Kidney (tissue), 14 donors: ENCODE measurements around the gene RAPGEF1. TPM values are rescaled to one million over a fixed set of nuclear protein-coding genes. Genes with fewer than 3 reads are reported as not detected.

Experiments used
- DNase-seq, 5 donors: peaks; one replicate each; pipeline ENCODE4 v3.0.0-alpha.2; 2013 to 2020
- FAIRE-seq: peaks from 2 replicates; lab custom pipeline; 2012; peaks lifted over from hg19 to GRCh38; lab: Jason Lieb, UNC
- H3K27ac ChIP-seq, 2 donors: one replicate each; pipeline ENCODE4 v1.7.0; 2013; ENCODE audit warnings: low read depth in 2 of 2, low read length in 2 of 2, inconsistent platforms in 1 of 2
- H3K27me3 ChIP-seq: one replicate; pipeline ENCODE4 v1.7.1; 2013; ENCODE audit warnings: low read length, inconsistent platforms; ENCODE audit not compliant: control insufficient read depth, insufficient read depth
- H3K36me3 ChIP-seq, 3 donors: one replicate each; pipeline versions ENCODE4 v1.7.0 to v1.7.1; 2013; ENCODE audit warnings: low read length in 3 of 3, control low read depth in 1 of 3, inconsistent platforms in 1 of 3; ENCODE audit not compliant: insufficient read depth in 3 of 3, control insufficient read depth in 2 of 3
- H3K4me1 ChIP-seq, 3 donors: one replicate each; pipeline versions ENCODE4 v1.7.0 to v1.7.1; 2013; ENCODE audit warnings: low read length in 3 of 3, inconsistent platforms in 1 of 3, low read depth in 1 of 3; ENCODE audit not compliant: control insufficient read depth in 2 of 3, insufficient read depth in 2 of 3
- H3K4me3 ChIP-seq, 3 donors: one replicate each; pipeline versions ENCODE4 v1.7.0 to v1.8.1; 2013; ENCODE audit warnings: low read length in 3 of 3, control low read depth in 1 of 3, inconsistent platforms in 1 of 3
- H3K9ac ChIP-seq, 3 donors: one replicate each; pipeline versions ENCODE4 v1.7.0 to v1.7.1; 2013; ENCODE audit warnings: low read length in 3 of 3, control low read depth in 1 of 3, inconsistent platforms in 1 of 3
- H3K9me3 ChIP-seq, 3 donors: one replicate each; pipeline versions ENCODE4 v1.7.0 to v1.7.1; 2013; ENCODE audit warnings: low read length in 3 of 3, control low read depth in 1 of 3, inconsistent platforms in 1 of 3; ENCODE audit not compliant: control insufficient read depth in 2 of 3, insufficient read depth in 1 of 3
- CTCF ChIP-seq: IDR thresholded peaks from 3 replicates; pipeline ENCODE4 v1.5.1; 2012; ENCODE audit warnings: mild to moderate bottlenecking, moderate library complexity, borderline replicate concordance; ENCODE audit not compliant: insufficient read depth; ENCODE audit errors: extremely low read depth
- intact Hi-C: fragments of 100-400 bp; cut with DNase I; formaldehyde crosslinking; loops from one replicate; pipeline ENCODE4 v1.11.1; 2022
- polyA plus RNA-seq: library from polyadenylated mRNA; stranded (reverse); fragments of 350-450 nt; fragmentation: Illumina TruSeq; extraction: RNeasy Lipid Tissue Mini Kit (QIAGEN cat#74804); gene quantifications from one replicate; pipeline ENCODE4 v1.2.3, GENCODE V29; 2014; ENCODE audit warnings: low read depth, low replicate concordance; ENCODE audit not compliant: insufficient read depth
- total RNA-seq: library from RNA; stranded (reverse); fragmentation: NEBNext Ultra II Directional; extraction: Animal tissue kit (Norgen Biotek cat#: 25700); gene quantifications from one replicate; pipeline ENCODE4 v1.2.1, GENCODE V29; 2021
- donor health status: control.
- donor health status: control.
- donor health status: control.
- donor health status: control.
- donor health status: control.
- donor health status: DM: yes; HTN: yes; CAD: no.
- donor health status: Normal renal cell carcinoma (clear cell type).

Gene RAPGEF1
- total and polyA plus RNA-seq, 2 donors from 2014 or later, result 15.5 to 79.7 TPM

- Histone ChIP-seq H3K9ac (no peak overlapping the region), H3K27me3 (no peaks in the 10 kb centered on the region), H3K36me3 (no peaks in the 10 kb centered on the region), H3K9me3 (no peaks in the 10 kb centered on the region), H3K27ac (no peak overlapping the region), H3K4me3 (no peak overlapping the region), H3K4me1 (no peaks in the 10 kb centered on the region)
- TF ChIP-seq CTCF, result no peak
- DNase-seq (no peak), FAIRE-seq (no peak)
- intact Hi-C loops, result loop anchor here (10.0 kb wide), 1 partner anchor 164 kb away; no protein-coding TSS in a partner anchor
These were observed 8.6 kb upstream of the RAPGEF1 start for GRCh38 chr9:131748411-131748955.

- TF ChIP-seq CTCF, result peak; percentile 60
- FAIRE-seq (peak; percentile 32), DNase-seq (peak in 2 of 5 donors; percentile 35 to 74)
- intact Hi-C loops, result loop anchor here (10.0 kb wide), 1 partner anchor 163 kb away; no protein-coding TSS in a partner anchor
- H3K9ac ChIP-seq, result no peak overlapping the region
- no peaks in the 10 kb centered on the region for H3K36me3 ChIP-seq
- H3K4me3 ChIP-seq, result no peak overlapping the region
- H3K4me1 ChIP-seq, result no peaks in the 10 kb centered on the region
- H3K27me3 ChIP-seq, result no peaks in the 10 kb centered on the region
- no peaks in the 10 kb centered on the region for H3K9me3 ChIP-seq
- no peak overlapping the region for H3K27ac ChIP-seq
These were observed 7.5 kb upstream of the RAPGEF1 start for GRCh38 chr9:131747352-131747751.

- no peak for TF ChIP-seq CTCF
- DNase-seq, result no peak
- intact Hi-C loops, result loop anchor here (10.0 kb wide), 1 partner anchor 161 kb away; no protein-coding TSS in a partner anchor
- FAIRE-seq, result no peak
- H3K27ac ChIP-seq, result no peak overlapping the region
- no peak overlapping the region for H3K4me3 ChIP-seq
- no peaks in the 10 kb centered on the region for H3K36me3 ChIP-seq
- H3K27me3 ChIP-seq, result no peaks in the 10 kb centered on the region
- H3K4me1 ChIP-seq, result no peaks in the 10 kb centered on the region
- H3K9me3 ChIP-seq, result no peaks in the 10 kb centered on the region
- H3K9ac ChIP-seq, result no peak overlapping the region
These were observed 5.7 kb upstream of the RAPGEF1 start for GRCh38 chr9:131745610-131746009.
